ENCODE results near the gene ADAMTS18.

ADAMTS18 gene

GRCh38 chr16:77450790-77451487 lies 16.1 kb upstream of the ADAMTS18 start:
- H3K4me1 Mint-ChIP-seq (ENCODE audit: low read depth) = no peaks in the 10 kb centered on the region
- H3K27ac Mint-ChIP-seq = no peak overlapping the region
- no peak for DNase-seq (ENCODE audit: low spot score)
- no peaks in the 10 kb centered on the region for H3K9me3 Mint-ChIP-seq
- H3K36me3 Mint-ChIP-seq (ENCODE audit: low read depth) = no peaks in the 10 kb centered on the region
- H3K27me3 Mint-ChIP-seq (ENCODE audit: low read depth) = peaks cover 2% of the 10 kb centered on the region
- H3K4me3 Mint-ChIP-seq = no peak overlapping the region

- H3K4me3 Mint-ChIP-seq = no peak overlapping the region
- H3K36me3 Mint-ChIP-seq (ENCODE audit: low read depth) = no peaks in the 10 kb centered on the region
- no peak overlapping the region for H3K27ac Mint-ChIP-seq
- H3K27me3 Mint-ChIP-seq (ENCODE audit: low read depth) = peaks cover 2% of the 10 kb centered on the region
- no peaks in the 10 kb centered on the region for H3K4me1 Mint-ChIP-seq (ENCODE audit: low read depth)
- no peak for DNase-seq (ENCODE audit: low spot score)
- no peaks in the 10 kb centered on the region for H3K9me3 Mint-ChIP-seq
Observed at GRCh38 chr16:77449208-77449607, 14.4 kb upstream of the ADAMTS18 start.

- Mint-ChIP-seq H3K27me3 (ENCODE audit: low read depth) (peaks cover 2% of the 10 kb centered on the region), H3K27ac (no peak overlapping the region), H3K4me1 (ENCODE audit: low read depth) (no peaks in the 10 kb centered on the region), H3K36me3 (ENCODE audit: low read depth) (no peaks in the 10 kb centered on the region), H3K4me3 (no peak overlapping the region), H3K9me3 (no peaks in the 10 kb centered on the region)
- no peak for DNase-seq (ENCODE audit: low spot score)
Observed at GRCh38 chr16:77445324-77445723, 10.5 kb upstream of the ADAMTS18 start.

GRCh38 chr16:77444147-77444460 lies 9.3 kb upstream of the ADAMTS18 start:
- Mint-ChIP-seq H3K9me3 (no peaks in the 10 kb centered on the region), H3K36me3 (ENCODE audit: low read depth) (no peaks in the 10 kb centered on the region), H3K27ac (no peak overlapping the region), H3K4me1 (ENCODE audit: low read depth) (no peaks in the 10 kb centered on the region), H3K27me3 (ENCODE audit: low read depth) (peaks cover 7% of the 10 kb centered on the region), H3K4me3 (no peak overlapping the region)
- no peak for DNase-seq (ENCODE audit: low spot score)

- no peak for DNase-seq (ENCODE audit: low spot score)
- no peaks in the 10 kb centered on the region for H3K9me3 Mint-ChIP-seq
- H3K4me1 Mint-ChIP-seq (ENCODE audit: low read depth) = no peaks in the 10 kb centered on the region
- no peak overlapping the region for H3K27ac Mint-ChIP-seq
- H3K36me3 Mint-ChIP-seq (ENCODE audit: low read depth) = no peaks in the 10 kb centered on the region
- no peak overlapping the region for H3K4me3 Mint-ChIP-seq
- H3K27me3 Mint-ChIP-seq (ENCODE audit: low read depth) = peaks cover 8% of the 10 kb centered on the region
Observed at GRCh38 chr16:77443357-77444146, 8.7 kb upstream of the ADAMTS18 start.

- H3K27me3 Mint-ChIP-seq (ENCODE audit: low read depth) = peaks cover 11% of the 10 kb centered on the region
Observed at GRCh38 chr16:77442078-77442477, 7.2 kb upstream of the ADAMTS18 start.

GRCh38 chr16:77439106-77439505 lies 4.3 kb upstream of the ADAMTS18 start:
- Mint-ChIP-seq H3K4me3 (no peak overlapping the region), H3K4me1 (ENCODE audit: low read depth) (no peaks in the 10 kb centered on the region), H3K27ac (no peak overlapping the region), H3K36me3 (ENCODE audit: low read depth) (no peaks in the 10 kb centered on the region), H3K9me3 (no peaks in the 10 kb centered on the region), H3K27me3 (ENCODE audit: low read depth) (peaks cover 28% of the 10 kb centered on the region)
- no peak for DNase-seq (ENCODE audit: low spot score)

More at GRCh38 chr16:77442078-77442477, 7.2 kb upstream of the ADAMTS18 start:
- no peak overlapping the region for H3K4me3 Mint-ChIP-seq
- H3K4me1 Mint-ChIP-seq (ENCODE audit: low read depth) = no peaks in the 10 kb centered on the region
- H3K36me3 Mint-ChIP-seq (ENCODE audit: low read depth) = no peaks in the 10 kb centered on the region
- H3K9me3 Mint-ChIP-seq = no peaks in the 10 kb centered on the region
- no peak for DNase-seq (ENCODE audit: low spot score)
- no peak overlapping the region for H3K27ac Mint-ChIP-seq

- H3K9me3 Mint-ChIP-seq = no peaks in the 10 kb centered on the region
- DNase-seq (ENCODE audit: low spot score) = no peak
- H3K36me3 Mint-ChIP-seq (ENCODE audit: low read depth) = no peaks in the 10 kb centered on the region
Observed at GRCh38 chr16:77437859-77438258, 3.0 kb upstream of the ADAMTS18 start.

GRCh38 chr16:77435272-77435820 lies 512 bp upstream of the ADAMTS18 start:
- Mint-ChIP-seq H3K4me3 (no peak overlapping the region), H3K27me3 (ENCODE audit: low read depth) (peaks cover 47% of the 10 kb centered on the region), H3K27ac (no peak overlapping the region), H3K4me1 (ENCODE audit: low read depth) (no peaks in the 10 kb centered on the region), H3K36me3 (ENCODE audit: low read depth) (no peaks in the 10 kb centered on the region), H3K9me3 (no peaks in the 10 kb centered on the region)
- DNase-seq (ENCODE audit: low spot score) = no peak

More at GRCh38 chr16:77437859-77438258, 3.0 kb upstream of the ADAMTS18 start:
- Mint-ChIP-seq H3K4me1 (ENCODE audit: low read depth) (no peaks in the 10 kb centered on the region), H3K27me3 (ENCODE audit: low read depth) (peaks cover 40% of the 10 kb centered on the region), H3K27ac (no peak overlapping the region), H3K4me3 (no peak overlapping the region)

GRCh38 chr16:77434022-77434529 lies 758 bp downstream of the ADAMTS18 start:
- Mint-ChIP-seq H3K4me1 (ENCODE audit: low read depth) (no peaks in the 10 kb centered on the region), H3K27ac (no peak overlapping the region), H3K4me3 (no peak overlapping the region), H3K36me3 (ENCODE audit: low read depth) (no peaks in the 10 kb centered on the region), H3K9me3 (no peaks in the 10 kb centered on the region), H3K27me3 (ENCODE audit: low read depth) (peaks cover 46% of the 10 kb centered on the region)
- no peak for DNase-seq (ENCODE audit: low spot score)

GRCh38 chr16:77433146-77433545 lies 1.7 kb downstream of the ADAMTS18 start:
- no peaks in the 10 kb centered on the region for H3K4me1 Mint-ChIP-seq (ENCODE audit: low read depth)
- H3K36me3 Mint-ChIP-seq (ENCODE audit: low read depth) = no peaks in the 10 kb centered on the region
- H3K27ac Mint-ChIP-seq = no peak overlapping the region
- H3K4me3 Mint-ChIP-seq = no peak overlapping the region
- H3K27me3 Mint-ChIP-seq (ENCODE audit: low read depth) = peaks cover 44% of the 10 kb centered on the region
- DNase-seq (ENCODE audit: low spot score) = no peak
- no peaks in the 10 kb centered on the region for H3K9me3 Mint-ChIP-seq

- DNase-seq (ENCODE audit: low spot score) = no peak
- no peak overlapping the region for H3K27ac Mint-ChIP-seq
- no peaks in the 10 kb centered on the region for H3K9me3 Mint-ChIP-seq
- H3K36me3 Mint-ChIP-seq (ENCODE audit: low read depth) = no peaks in the 10 kb centered on the region
- peaks cover 42% of the 10 kb centered on the region for H3K27me3 Mint-ChIP-seq (ENCODE audit: low read depth)
- H3K4me1 Mint-ChIP-seq (ENCODE audit: low read depth) = no peaks in the 10 kb centered on the region
- no peak overlapping the region for H3K4me3 Mint-ChIP-seq
Observed at GRCh38 chr16:77432264-77432663, 2.6 kb downstream of the ADAMTS18 start.

GRCh38 chr16:77430787-77431585 lies 3.8 kb downstream of the ADAMTS18 start:
- Mint-ChIP-seq H3K27ac (no peak overlapping the region), H3K36me3 (ENCODE audit: low read depth) (no peaks in the 10 kb centered on the region), H3K9me3 (no peaks in the 10 kb centered on the region), H3K27me3 (ENCODE audit: low read depth) (peaks cover 35% of the 10 kb centered on the region), H3K4me3 (no peak overlapping the region), H3K4me1 (ENCODE audit: low read depth) (no peaks in the 10 kb centered on the region)
- no peak for DNase-seq (ENCODE audit: low spot score)

GRCh38 chr16:77430360-77430759 lies 4.5 kb downstream of the ADAMTS18 start:
- no peak overlapping the region for H3K27ac Mint-ChIP-seq
- no peaks in the 10 kb centered on the region for H3K36me3 Mint-ChIP-seq (ENCODE audit: low read depth)
- peaks cover 29% of the 10 kb centered on the region for H3K27me3 Mint-ChIP-seq (ENCODE audit: low read depth)
- H3K4me1 Mint-ChIP-seq (ENCODE audit: low read depth) = no peaks in the 10 kb centered on the region
- H3K4me3 Mint-ChIP-seq = no peak overlapping the region
- no peak for DNase-seq (ENCODE audit: low spot score)
- no peaks in the 10 kb centered on the region for H3K9me3 Mint-ChIP-seq

Data from T-helper 2 cell treated with Interferon-gamma antibody and Interleukin-4, amounts not matched to agents 5 μg/mL and 100 μg/mL, for 36 hours (primary cell).